HG02798 (cell line): ENCODE measurements around the gene DNAJC6.

Experiments used
- ATAC-seq: cut with Tn5 transposase; IDR thresholded peaks from one replicate; pipeline ENCODE4 v1.9.1; 2021; ENCODE audit warnings: mild to moderate bottlenecking; ENCODE audit not compliant: unreplicated experiment, poor library complexity

DNAJC6 gene

GRCh38 chr1:65309304-65310077 is at the start of gene DNAJC6:
Gene DNAJC6 (plus strand): TSS chr1:65309543. CDS start chr1:65309746, 203 bp downstream.
- ATAC-seq: no peak

- ATAC-seq: no peak
Measured at GRCh38 chr1:65259816-65260215, 49.5 kb upstream of the DNAJC6 start.

- ATAC-seq: peak; percentile 47
Measured at GRCh38 chr1:65260851-65261473, 48.4 kb upstream of the DNAJC6 start.

GRCh38 chr1:65263286-65263685 is 46.1 kb upstream of the DNAJC6 start:
- no peak for ATAC-seq

GRCh38 chr1:65264197-65264929 is 45.0 kb upstream of the DNAJC6 start:
- no peak for ATAC-seq

GRCh38 chr1:65265296-65265650 is 44.1 kb upstream of the DNAJC6 start:
- no peak for ATAC-seq

GRCh38 chr1:65265651-65266351 is 43.5 kb upstream of the DNAJC6 start:
- ATAC-seq: peak; percentile 73

GRCh38 chr1:65266476-65266875 is 42.9 kb upstream of the DNAJC6 start:
- ATAC-seq: no peak

- no peak for ATAC-seq
Measured at GRCh38 chr1:65267271-65267670, 42.1 kb upstream of the DNAJC6 start.

GRCh38 chr1:65267683-65268082 is 41.7 kb upstream of the DNAJC6 start:
- no peak for ATAC-seq

- no peak for ATAC-seq
Measured at GRCh38 chr1:65269612-65270011, 39.7 kb upstream of the DNAJC6 start.

- no peak for ATAC-seq
Measured at GRCh38 chr1:65276197-65276939, 33.0 kb upstream of the DNAJC6 start.

GRCh38 chr1:65277605-65278347 is 31.6 kb upstream of the DNAJC6 start:
- no peak for ATAC-seq

GRCh38 chr1:65278376-65279069 is 30.8 kb upstream of the DNAJC6 start:
- ATAC-seq: no peak

- no peak for ATAC-seq
Measured at GRCh38 chr1:65279070-65279779, 30.1 kb upstream of the DNAJC6 start.

GRCh38 chr1:65281846-65282245 is 27.5 kb upstream of the DNAJC6 start:
- peak; percentile 79 for ATAC-seq

GRCh38 chr1:65284229-65284628 is 25.1 kb upstream of the DNAJC6 start:
- ATAC-seq: no peak

GRCh38 chr1:65289449-65289848 is 19.9 kb upstream of the DNAJC6 start:
- peak; percentile 91 for ATAC-seq
